Measurements from ENCODE around the gene PAQR9.

GRCh38 chr3:142982038-142982773 lies 18.7 kb upstream of the PAQR9 start:
- TF ChIP-seq, protein P1, sequence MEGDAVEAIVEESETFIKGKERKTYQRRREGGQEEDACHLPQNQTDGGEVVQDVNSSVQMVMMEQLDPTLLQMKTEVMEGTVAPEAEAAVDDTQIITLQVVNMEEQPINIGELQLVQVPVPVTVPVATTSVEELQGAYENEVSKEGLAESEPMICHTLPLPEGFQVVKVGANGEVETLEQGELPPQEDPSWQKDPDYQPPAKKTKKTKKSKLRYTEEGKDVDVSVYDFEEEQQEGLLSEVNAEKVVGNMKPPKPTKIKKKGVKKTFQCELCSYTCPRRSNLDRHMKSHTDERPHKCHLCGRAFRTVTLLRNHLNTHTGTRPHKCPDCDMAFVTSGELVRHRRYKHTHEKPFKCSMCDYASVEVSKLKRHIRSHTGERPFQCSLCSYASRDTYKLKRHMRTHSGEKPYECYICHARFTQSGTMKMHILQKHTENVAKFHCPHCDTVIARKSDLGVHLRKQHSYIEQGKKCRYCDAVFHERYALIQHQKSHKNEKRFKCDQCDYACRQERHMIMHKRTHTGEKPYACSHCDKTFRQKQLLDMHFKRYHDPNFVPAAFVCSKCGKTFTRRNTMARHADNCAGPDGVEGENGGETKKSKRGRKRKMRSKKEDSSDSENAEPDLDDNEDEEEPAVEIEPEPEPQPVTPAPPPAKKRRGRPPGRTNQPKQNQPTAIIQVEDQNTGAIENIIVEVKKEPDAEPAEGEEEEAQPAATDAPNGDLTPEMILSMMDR (IDR thresholded peaks at IDR 0.05; ENCODE audit: borderline replicate concordance, extremely low read depth, low read length, poor library complexity, severe bottlenecking) = no peak
- TF ChIP-seq EZH2 (IDR thresholded peaks at IDR 0.05; ENCODE audit: borderline replicate concordance, low read depth, low read length, severe bottlenecking) = no peak

All from DND-41 (cell line).